Measurements from ENCODE around the gene AUTS2. TPM values are rescaled to one million over a fixed set of nuclear protein-coding genes. Genes with fewer than 3 reads are reported as not detected.

Gene AUTS2
- 10 to 100 TPM; 17.5 to 23.8 TPM for total RNA-seq

DNA sequence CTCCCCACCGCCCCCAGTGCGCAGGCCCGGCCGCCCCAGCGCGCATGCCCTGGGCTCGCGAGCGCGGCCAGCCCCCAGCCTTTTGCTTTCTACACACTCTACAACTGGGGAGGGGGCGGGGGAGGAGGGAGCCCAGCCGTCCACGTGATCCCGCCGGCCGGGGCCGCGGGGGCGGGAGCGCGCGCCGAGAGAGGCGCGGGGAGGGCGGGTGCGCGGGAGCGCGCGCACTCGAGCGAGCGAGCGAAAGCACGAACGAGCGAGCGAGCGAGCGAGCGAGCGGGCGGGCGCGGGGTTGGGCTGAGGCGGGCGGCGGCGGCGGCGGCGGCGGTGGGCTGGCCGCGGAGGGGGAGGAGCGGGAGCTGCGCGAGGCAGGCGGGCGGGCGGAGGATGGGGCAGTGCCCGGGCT is at the start of gene AUTS2:
TSS of gene AUTS2 (plus strand) at position 395 of the 406 bp plus-strand sequence. CDS start 1,179 bp downstream, outside the sequence.
- DNase-seq = peak; percentile 64
- H3K4me3 Mint-ChIP-seq = peak within 1 kb of the TSS; percentile 87
- H3K9me3 Mint-ChIP-seq = no peaks in the 10 kb centered on the region
- peak within 1 kb of the TSS; percentile 66 for H3K27ac Mint-ChIP-seq
- peaks cover 11% of the 10 kb centered on the region for H3K4me1 Mint-ChIP-seq
- H3K36me3 Mint-ChIP-seq = no peaks in the 10 kb centered on the region
- ATAC-seq (ENCODE audit: low read depth) = peak; percentile 66
- POLR2A ChIA-PET = no interaction called here
- H3K27me3 Mint-ChIP-seq = peaks cover 53% of the 10 kb centered on the region

- Mint-ChIP-seq H3K4me3 (no peak overlapping the region), H3K4me1 (no peaks in the 10 kb centered on the region), H3K27ac (no peak overlapping the region), H3K9me3 (no peaks in the 10 kb centered on the region), H3K27me3 (no peaks in the 10 kb centered on the region), H3K36me3 (no peaks in the 10 kb centered on the region)
- POLR2A ChIA-PET = no interaction called here
- no peak for ATAC-seq (ENCODE audit: low read depth)
- DNase-seq = no peak
These were observed 47.3 kb upstream of the AUTS2 start for GRCh38 chr7:69550991-69551390.

DNA sequence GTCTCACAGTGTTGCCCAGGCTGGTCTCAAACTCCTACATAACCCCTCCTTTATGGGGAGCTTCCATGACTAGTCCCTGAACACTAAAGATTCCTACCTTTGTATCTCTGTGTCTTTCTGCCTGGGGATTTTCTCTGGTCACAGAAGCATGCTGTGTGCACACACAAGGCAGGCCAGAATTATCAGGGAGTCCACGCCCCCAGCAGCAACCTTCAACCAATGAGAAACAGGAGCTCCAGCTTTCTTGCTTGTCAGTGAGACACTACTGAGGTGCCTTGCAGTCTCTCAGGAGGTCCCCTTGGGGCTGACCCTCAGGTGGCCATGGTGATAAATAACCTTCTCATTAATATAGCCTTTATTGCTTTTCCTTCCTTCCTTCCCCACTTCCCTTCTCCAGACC is 45.1 kb upstream of the AUTS2 start:
- no peak for DNase-seq
- Mint-ChIP-seq H3K4me1 (no peaks in the 10 kb centered on the region), H3K27me3 (no peaks in the 10 kb centered on the region), H3K27ac (no peak overlapping the region), H3K4me3 (no peak overlapping the region), H3K36me3 (no peaks in the 10 kb centered on the region), H3K9me3 (no peaks in the 10 kb centered on the region)
- no peak for ATAC-seq (ENCODE audit: low read depth)
- POLR2A ChIA-PET = interaction anchor here (0.6 kb wide), 1 partner anchor 17 kb away, joined by 6 read pairs; no protein-coding TSS in a partner anchor

- Mint-ChIP-seq H3K27ac (no peak overlapping the region), H3K36me3 (no peaks in the 10 kb centered on the region), H3K4me3 (no peak overlapping the region), H3K4me1 (no peaks in the 10 kb centered on the region), H3K9me3 (no peaks in the 10 kb centered on the region), H3K27me3 (no peaks in the 10 kb centered on the region)
- POLR2A ChIA-PET = no interaction called here
- ATAC-seq (ENCODE audit: low read depth) (no peak), DNase-seq (no peak)
These were observed 36.9 kb upstream of the AUTS2 start for GRCh38 chr7:69561266-69561960.

DNA sequence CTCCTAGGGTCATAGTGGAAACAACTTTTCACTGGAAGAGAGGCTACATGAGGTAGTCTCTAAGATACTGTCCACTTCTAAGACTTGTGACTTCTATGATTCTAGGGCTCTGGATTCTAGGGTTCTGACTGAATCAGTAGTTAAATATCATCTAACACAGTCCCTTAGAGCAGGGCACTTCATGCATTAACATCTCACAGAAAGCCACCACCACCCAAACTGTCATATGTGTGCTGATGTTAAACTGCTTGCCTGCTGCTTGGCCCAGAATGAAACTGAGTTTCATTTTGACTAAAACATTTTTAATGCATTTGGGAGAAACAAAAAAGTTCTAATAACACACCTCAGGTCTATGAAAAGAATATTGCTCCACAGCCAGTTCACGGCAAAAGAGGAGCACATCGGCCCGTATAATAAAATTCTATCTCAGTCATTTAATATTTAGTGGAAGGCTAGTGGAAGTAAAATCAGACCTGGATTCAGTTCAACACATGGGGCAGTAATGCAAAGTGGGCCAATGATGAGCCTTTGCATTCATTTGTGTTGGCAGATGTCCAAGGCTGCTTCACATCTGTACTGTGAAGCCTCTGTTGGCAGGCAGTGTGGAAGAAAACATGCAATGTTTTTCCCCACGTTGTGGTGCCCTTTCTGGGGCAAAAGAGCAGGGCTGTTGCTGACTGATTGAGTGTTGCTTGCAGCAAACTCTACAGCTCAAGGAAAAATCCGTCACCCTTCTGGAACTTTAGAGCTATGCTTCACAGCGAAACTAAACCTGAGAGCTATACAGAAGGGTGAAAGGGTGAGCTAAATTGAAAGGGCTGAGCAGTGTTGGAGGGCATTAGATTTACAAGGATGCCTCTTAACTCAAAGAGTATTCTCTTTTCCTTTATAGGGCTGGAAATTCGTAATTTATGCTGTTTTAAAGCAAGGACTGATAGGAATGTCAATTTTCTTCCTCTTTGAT is 33.5 kb upstream of the AUTS2 start:
- POLR2A ChIA-PET = no interaction called here

DNA sequence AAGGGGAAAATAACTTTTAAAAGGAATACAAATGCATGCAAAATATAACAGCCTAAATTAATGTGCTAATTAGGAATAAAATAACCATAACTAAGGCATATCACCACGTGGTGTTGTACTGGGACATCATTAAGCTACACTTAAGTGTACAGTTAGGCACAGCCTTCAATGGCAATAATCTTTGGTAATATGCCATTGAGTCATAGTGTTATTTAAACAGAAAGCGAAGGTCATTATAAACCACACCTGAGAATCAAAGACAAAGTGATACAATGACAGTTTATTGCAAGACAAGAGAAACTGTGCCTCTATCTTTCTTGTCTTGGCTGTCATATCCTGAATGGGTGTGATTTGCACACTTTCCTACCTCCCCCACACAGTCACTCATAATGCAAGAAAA is 30.5 kb upstream of the AUTS2 start:
- H3K4me1 Mint-ChIP-seq = no peaks in the 10 kb centered on the region
- ATAC-seq (ENCODE audit: low read depth) = no peak
- POLR2A ChIA-PET = no interaction called here
- no peaks in the 10 kb centered on the region for H3K36me3 Mint-ChIP-seq
- no peak overlapping the region for H3K27ac Mint-ChIP-seq
- H3K9me3 Mint-ChIP-seq = no peaks in the 10 kb centered on the region
- H3K4me3 Mint-ChIP-seq = no peak overlapping the region
- DNase-seq = no peak
- peaks cover 4% of the 10 kb centered on the region for H3K27me3 Mint-ChIP-seq

More for the DNA sequence above, 33.5 kb upstream of the AUTS2 start:
- H3K36me3 Mint-ChIP-seq = no peaks in the 10 kb centered on the region
- H3K9me3 Mint-ChIP-seq = no peaks in the 10 kb centered on the region
- ATAC-seq (ENCODE audit: low read depth) (no peak), DNase-seq (no peak)
- H3K4me3 Mint-ChIP-seq = no peak overlapping the region
- peaks cover 4% of the 10 kb centered on the region for H3K27me3 Mint-ChIP-seq
- no peak overlapping the region for H3K27ac Mint-ChIP-seq
- H3K4me1 Mint-ChIP-seq = no peaks in the 10 kb centered on the region

- DNase-seq = no peak
- ATAC-seq (ENCODE audit: low read depth) = no peak
- no peaks in the 10 kb centered on the region for H3K9me3 Mint-ChIP-seq
- POLR2A ChIA-PET = no interaction called here
- H3K4me1 Mint-ChIP-seq = no peaks in the 10 kb centered on the region
- no peak overlapping the region for H3K4me3 Mint-ChIP-seq
- no peaks in the 10 kb centered on the region for H3K36me3 Mint-ChIP-seq
- H3K27me3 Mint-ChIP-seq = peaks cover 4% of the 10 kb centered on the region
- no peak overlapping the region for H3K27ac Mint-ChIP-seq
These were observed 30.0 kb upstream of the AUTS2 start for GRCh38 chr7:69568266-69568665.

- ATAC-seq (ENCODE audit: low read depth) (no peak), DNase-seq (no peak)
- Mint-ChIP-seq H3K4me1 (peaks cover 1% of the 10 kb centered on the region), H3K9me3 (peaks cover 2% of the 10 kb centered on the region), H3K27ac (no peak overlapping the region), H3K36me3 (no peaks in the 10 kb centered on the region), H3K4me3 (no peak overlapping the region), H3K27me3 (no peaks in the 10 kb centered on the region)
- POLR2A ChIA-PET = no interaction called here
These were observed 22.6 kb upstream of the AUTS2 start for GRCh38 chr7:69575651-69576050.

DNA sequence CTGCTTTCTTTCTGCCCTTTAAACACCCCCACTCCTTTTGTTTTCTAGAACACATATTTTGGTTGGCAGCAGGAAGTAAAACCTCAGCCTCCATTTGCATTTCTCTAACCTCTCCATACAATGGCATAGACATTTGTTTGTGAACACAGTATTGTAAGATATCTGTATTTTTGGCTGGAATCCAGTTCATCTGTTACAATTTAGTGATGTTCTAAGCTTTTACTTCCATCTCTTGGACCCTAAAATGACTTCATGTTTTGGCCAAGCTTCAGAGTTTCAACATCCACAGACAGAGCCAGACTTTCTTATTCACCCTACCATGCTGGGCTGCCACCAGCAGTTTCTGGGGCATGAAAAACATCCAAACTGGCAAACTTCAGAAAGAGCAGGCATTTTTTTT is 21.1 kb upstream of the AUTS2 start:
- Mint-ChIP-seq H3K27me3 (no peaks in the 10 kb centered on the region), H3K4me1 (peaks cover 1% of the 10 kb centered on the region), H3K27ac (no peak overlapping the region), H3K4me3 (no peak overlapping the region), H3K36me3 (no peaks in the 10 kb centered on the region), H3K9me3 (peaks cover 3% of the 10 kb centered on the region)
- no peak for ATAC-seq (ENCODE audit: low read depth)
- DNase-seq = no peak
- POLR2A ChIA-PET = no interaction called here

- no peak overlapping the region for H3K4me3 Mint-ChIP-seq
- peaks cover 3% of the 10 kb centered on the region for H3K9me3 Mint-ChIP-seq
- no peak overlapping the region for H3K27ac Mint-ChIP-seq
- no peaks in the 10 kb centered on the region for H3K36me3 Mint-ChIP-seq
- H3K4me1 Mint-ChIP-seq = no peaks in the 10 kb centered on the region
- peaks cover 3% of the 10 kb centered on the region for H3K27me3 Mint-ChIP-seq
- no peak for ATAC-seq (ENCODE audit: low read depth)
- DNase-seq = no peak
- POLR2A ChIA-PET = no interaction called here
These were observed 13.1 kb upstream of the AUTS2 start for GRCh38 chr7:69585169-69585568.

GRCh38 chr7:69586321-69586720 is 12.0 kb upstream of the AUTS2 start:
- H3K27me3 Mint-ChIP-seq = peaks cover 5% of the 10 kb centered on the region
- POLR2A ChIA-PET = no interaction called here
- no peaks in the 10 kb centered on the region for H3K4me1 Mint-ChIP-seq

GRCh38 chr7:69588773-69589172 is 9.5 kb upstream of the AUTS2 start:
- no peak overlapping the region for H3K4me3 Mint-ChIP-seq
- H3K36me3 Mint-ChIP-seq = no peaks in the 10 kb centered on the region
- H3K27me3 Mint-ChIP-seq = peaks cover 11% of the 10 kb centered on the region
- H3K27ac Mint-ChIP-seq = no peak overlapping the region
- DNase-seq (no peak), ATAC-seq (ENCODE audit: low read depth) (no peak)
- peaks cover 5% of the 10 kb centered on the region for H3K9me3 Mint-ChIP-seq
- POLR2A ChIA-PET = no interaction called here
- no peaks in the 10 kb centered on the region for H3K4me1 Mint-ChIP-seq

More at GRCh38 chr7:69586321-69586720, 12.0 kb upstream of the AUTS2 start:
- H3K9me3 Mint-ChIP-seq = peaks cover 5% of the 10 kb centered on the region
- no peaks in the 10 kb centered on the region for H3K36me3 Mint-ChIP-seq
- DNase-seq (no peak), ATAC-seq (ENCODE audit: low read depth) (no peak)
- H3K27ac Mint-ChIP-seq = no peak overlapping the region
- no peak overlapping the region for H3K4me3 Mint-ChIP-seq

GRCh38 chr7:69591805-69592204 is 6.5 kb upstream of the AUTS2 start:
- no peak for DNase-seq
- no peaks in the 10 kb centered on the region for H3K36me3 Mint-ChIP-seq

DNA sequence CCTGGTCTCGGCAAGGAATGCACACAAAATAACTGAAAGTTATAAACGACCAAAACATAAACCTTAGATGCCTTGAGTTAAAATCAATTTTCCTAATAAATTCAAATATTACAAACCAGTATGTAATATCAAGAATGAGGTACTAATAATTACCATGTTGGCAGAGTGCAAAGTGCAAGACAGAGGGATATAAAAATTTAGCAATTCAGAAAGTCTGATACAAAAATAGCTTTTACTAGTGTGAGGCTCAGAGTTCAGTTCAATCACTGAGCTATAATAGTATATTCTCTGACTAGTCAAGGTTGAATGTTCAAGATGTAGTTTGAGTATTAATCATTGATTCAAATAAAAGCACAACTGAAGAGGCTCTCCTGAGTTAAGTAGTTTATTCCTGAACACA is 4.8 kb upstream of the AUTS2 start:
- Mint-ChIP-seq H3K27me3 (peaks cover 37% of the 10 kb centered on the region), H3K4me1 (peaks cover 3% of the 10 kb centered on the region), H3K9me3 (peaks cover 5% of the 10 kb centered on the region), H3K4me3 (no peak overlapping the region), H3K27ac (no peak overlapping the region), H3K36me3 (no peaks in the 10 kb centered on the region)
- ATAC-seq (ENCODE audit: low read depth) (no peak), DNase-seq (no peak)
- POLR2A ChIA-PET = no interaction called here

More at GRCh38 chr7:69591805-69592204, 6.5 kb upstream of the AUTS2 start:
- Mint-ChIP-seq H3K4me3 (no peak overlapping the region), H3K27ac (no peak overlapping the region), H3K27me3 (peaks cover 31% of the 10 kb centered on the region), H3K9me3 (peaks cover 5% of the 10 kb centered on the region), H3K4me1 (no peaks in the 10 kb centered on the region)
- no peak for ATAC-seq (ENCODE audit: low read depth)
- POLR2A ChIA-PET = interaction anchor here (1.6 kb wide), 1 partner anchor 11 kb away, joined by 3 read pairs; no protein-coding TSS in a partner anchor

Data from activated naive CD8-positive, alpha-beta T cell treated with anti-CD3 and anti-CD28 coated beads, Interleukin-2, amount 10 ng/mL, durations not matched to agents 7 days and 5 days (primary cell).